Colonic mucosa (tissue), 4 donors: Measurements from ENCODE around the gene TMEM271. TPM values are rescaled to one million over a fixed set of nuclear protein-coding genes. Genes with fewer than 3 reads are reported as not detected.

Source experiments
- DNase-seq: peaks from one replicate; pipeline ENCODE4 v3.0.0-alpha.2; 2020
- H3K27ac ChIP-seq: fragments of 200-600 bp; one replicate; pipeline ENCODE4 v1.8.0; 2021
- H3K27me3 ChIP-seq: fragments of 200-600 bp; one replicate; pipeline ENCODE4 v1.8.0; 2021
- H3K36me3 ChIP-seq: fragments of 200-600 bp; one replicate; pipeline ENCODE4 v1.8.0; 2021
- H3K4me1 ChIP-seq: fragments of 200-600 bp; one replicate; pipeline ENCODE4 v1.8.0; 2021; ENCODE audit warnings: mild to moderate bottlenecking
- H3K4me3 ChIP-seq: fragments of 200-600 bp; one replicate; pipeline ENCODE4 v1.8.0; 2021
- H3K9ac ChIP-seq, 2 donors: one replicate each; pipeline ENCODE4 v1.7.0; 2013; ENCODE audit warnings: control low read depth in 2 of 2, low read depth in 2 of 2, low read length in 2 of 2
- H3K9me3 ChIP-seq: fragments of 200-600 bp; one replicate; pipeline ENCODE4 v1.8.0; 2021
- CTCF ChIP-seq: fragments of 200-600 bp; IDR thresholded peaks from one replicate; pipeline ENCODE4 v1.8.0; 2022; ENCODE audit warnings: antibody characterized with exemption, mild to moderate bottlenecking
- intact Hi-C: fragments of 100-400 bp; cut with DNase I; formaldehyde crosslinking; loops from one replicate; pipeline ENCODE4 v1.14.1; 2022
- total RNA-seq, 2 donors: library from RNA; stranded (reverse); fragmentation: NEBNext Ultra II Directional in 1 of 2; extraction: Animal tissue kit (Norgen Biotek cat#: 25700) in 1 of 2; gene quantifications; one replicate each; pipeline ENCODE4 v1.2.1, GENCODE V29; 2021
- donor health status: healthy.
- donor health status: DM: no; HTN: no; CAD: no.
- donor health status: DM: no; HTN: no; CAD: no.

The TMEM271 gene
- total RNA-seq, 2 donors from 2014 or later, result not detected

- Histone ChIP-seq H3K9me3 (no peaks in the 10 kb centered on the region), H3K27me3 (no peaks in the 10 kb centered on the region), H3K36me3 (no peaks in the 10 kb centered on the region), H3K4me1 (no peaks in the 10 kb centered on the region), H3K4me3 (no peak overlapping the region), H3K27ac (no peak overlapping the region), H3K9ac (no peak overlapping the region)
- intact Hi-C loops, result no loop called here
- no peak for TF ChIP-seq CTCF
- DNase-seq, result no peak
Measured at GRCh38 chr4:548976-549375, 27.1 kb downstream of the TMEM271 start.

DNA sequence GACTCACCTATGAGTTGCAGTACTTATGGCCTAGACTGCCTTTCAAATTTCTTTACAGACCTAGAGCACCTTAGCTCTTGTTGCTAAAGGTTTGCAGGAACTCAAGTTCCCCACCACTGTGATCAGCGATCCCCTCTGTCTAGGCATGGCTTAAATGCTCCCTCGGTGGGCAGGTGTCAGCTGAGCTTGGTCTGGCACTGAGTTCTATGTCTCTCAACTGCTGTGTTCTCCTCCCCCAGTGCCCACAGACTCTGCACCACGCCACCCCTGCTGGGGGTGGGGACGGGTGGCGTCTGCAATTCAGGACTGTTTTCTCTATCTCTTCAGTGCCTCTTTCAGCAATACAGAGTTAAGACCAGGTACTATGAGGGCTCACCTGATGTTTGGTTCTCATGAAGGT, 30.5 kb downstream of the TMEM271 start:
- intact Hi-C loops, result no loop called here
- no peak for TF ChIP-seq CTCF

DNA sequence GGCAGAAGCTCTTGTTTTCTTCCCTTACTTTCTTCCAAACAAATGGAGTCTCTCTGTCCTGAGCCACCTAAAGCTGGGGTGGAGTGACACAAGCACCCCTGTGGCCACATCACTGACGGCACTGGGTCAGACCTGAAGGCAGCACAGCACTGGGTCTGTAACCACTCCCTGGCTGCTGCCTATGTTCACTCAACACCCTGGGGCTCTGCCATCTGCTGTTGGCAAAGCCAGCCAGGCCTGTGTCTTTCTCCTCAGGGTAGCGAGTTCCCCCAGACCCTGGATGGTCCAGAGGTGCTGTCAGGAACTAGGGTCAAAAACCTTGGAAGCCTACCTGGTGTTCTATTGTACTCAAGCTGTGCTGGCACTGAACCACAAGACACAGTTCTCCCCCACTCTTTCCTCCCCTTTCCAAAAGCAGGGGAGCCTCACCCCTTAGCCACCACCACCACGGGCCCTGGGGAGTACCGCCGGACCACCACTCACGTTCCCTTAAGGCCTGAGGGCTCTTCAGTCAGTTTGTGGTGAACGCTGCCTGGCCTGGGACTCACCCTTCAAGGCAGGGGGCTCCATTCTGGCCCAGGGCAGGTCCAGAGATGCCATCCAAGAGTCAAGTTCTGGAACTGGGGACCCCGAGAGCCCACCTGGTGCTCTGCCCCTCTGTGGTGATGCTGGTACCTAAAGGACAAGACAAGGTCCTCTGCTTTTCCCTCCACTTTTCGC, 31.5 kb downstream of the TMEM271 start:
- no peak for TF ChIP-seq CTCF
- no peak overlapping the region for H3K9ac ChIP-seq
- H3K4me1 ChIP-seq, result no peaks in the 10 kb centered on the region
- no peak overlapping the region for H3K27ac ChIP-seq
- H3K27me3 ChIP-seq, result no peaks in the 10 kb centered on the region
- no peak overlapping the region for H3K4me3 ChIP-seq
- intact Hi-C loops, result no loop called here
- H3K9me3 ChIP-seq, result no peaks in the 10 kb centered on the region
- no peaks in the 10 kb centered on the region for H3K36me3 ChIP-seq
- no peak for DNase-seq

More for the DNA sequence above, 30.5 kb downstream of the TMEM271 start:
- no peak for DNase-seq
- no peaks in the 10 kb centered on the region for H3K4me1 ChIP-seq
- H3K27me3 ChIP-seq, result no peaks in the 10 kb centered on the region
- no peaks in the 10 kb centered on the region for H3K36me3 ChIP-seq
- no peaks in the 10 kb centered on the region for H3K9me3 ChIP-seq
- H3K4me3 ChIP-seq, result no peak overlapping the region
- no peak overlapping the region for H3K27ac ChIP-seq
- H3K9ac ChIP-seq, result no peak overlapping the region

DNA sequence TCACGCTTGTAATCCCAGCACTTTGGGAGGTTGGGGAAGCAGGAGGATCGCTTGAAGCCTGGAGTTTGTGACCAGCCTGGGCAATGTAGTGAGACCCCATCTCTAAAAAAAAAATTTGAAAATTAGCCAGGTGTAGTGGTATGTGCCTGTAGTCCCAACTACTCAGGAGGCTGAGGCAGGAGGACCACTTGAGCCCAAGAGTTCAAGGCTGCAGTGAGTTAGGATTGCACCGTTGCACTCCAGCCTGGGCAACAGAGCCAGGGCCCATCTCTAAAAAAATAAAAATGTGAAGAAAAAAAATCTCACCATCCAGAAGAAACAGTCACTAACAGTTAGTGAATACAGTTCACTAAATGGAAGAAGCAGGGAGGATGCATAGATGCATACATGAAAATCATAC, 34.8 kb downstream of the TMEM271 start:
- DNase-seq, result no peak
- Histone ChIP-seq H3K4me3 (no peak overlapping the region), H3K27ac (no peak overlapping the region), H3K9ac (no peak overlapping the region), H3K27me3 (no peaks in the 10 kb centered on the region), H3K36me3 (no peaks in the 10 kb centered on the region), H3K4me1 (no peaks in the 10 kb centered on the region), H3K9me3 (no peaks in the 10 kb centered on the region)
- intact Hi-C loops, result no loop called here
- no peak for TF ChIP-seq CTCF

DNA sequence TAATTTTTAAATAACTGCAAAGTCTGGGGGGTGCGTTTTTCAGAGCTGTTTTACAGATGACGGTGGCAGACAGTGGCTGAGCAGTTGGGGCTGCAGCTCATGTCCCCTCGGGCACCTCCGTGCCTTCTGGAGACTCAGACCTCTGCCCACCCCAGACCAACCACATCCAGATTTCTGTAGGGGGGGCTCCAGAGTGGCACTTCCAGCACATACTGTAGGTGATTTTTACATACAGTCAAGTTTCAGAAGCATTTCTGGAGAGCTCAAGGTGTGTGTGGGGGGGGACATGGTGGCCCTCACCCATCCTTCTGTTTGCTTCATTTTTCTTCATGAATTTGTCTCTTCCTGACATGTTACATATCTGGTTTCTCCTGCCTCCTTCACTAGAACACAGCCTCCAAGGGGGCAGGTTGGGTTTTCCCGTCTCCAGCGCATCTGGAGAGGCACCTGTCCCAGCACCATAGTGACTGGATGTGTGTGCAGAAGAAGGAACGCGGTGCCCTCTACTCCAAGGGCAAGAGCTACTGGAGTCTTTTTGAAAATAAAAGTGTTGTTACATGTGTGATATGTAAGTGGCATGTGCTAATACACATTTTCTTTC, 37.5 kb downstream of the TMEM271 start:
- H3K27me3 ChIP-seq, result no peaks in the 10 kb centered on the region
- intact Hi-C loops, result no loop called here
- no peak for DNase-seq
- H3K9ac ChIP-seq, result no peak overlapping the region
- no peak overlapping the region for H3K27ac ChIP-seq
- TF ChIP-seq CTCF, result no peak
- H3K36me3 ChIP-seq, result no peaks in the 10 kb centered on the region
- no peaks in the 10 kb centered on the region for H3K9me3 ChIP-seq
- H3K4me1 ChIP-seq, result no peaks in the 10 kb centered on the region
- no peak overlapping the region for H3K4me3 ChIP-seq
